Measurements from ENCODE around the gene MRPS11.
"Not testable (repeated sequence)": the region's sequence is repeated elsewhere in the genome, so short reads cannot be mapped to it uniquely, and the experiment has no call there.

Gene MRPS11

DNA sequence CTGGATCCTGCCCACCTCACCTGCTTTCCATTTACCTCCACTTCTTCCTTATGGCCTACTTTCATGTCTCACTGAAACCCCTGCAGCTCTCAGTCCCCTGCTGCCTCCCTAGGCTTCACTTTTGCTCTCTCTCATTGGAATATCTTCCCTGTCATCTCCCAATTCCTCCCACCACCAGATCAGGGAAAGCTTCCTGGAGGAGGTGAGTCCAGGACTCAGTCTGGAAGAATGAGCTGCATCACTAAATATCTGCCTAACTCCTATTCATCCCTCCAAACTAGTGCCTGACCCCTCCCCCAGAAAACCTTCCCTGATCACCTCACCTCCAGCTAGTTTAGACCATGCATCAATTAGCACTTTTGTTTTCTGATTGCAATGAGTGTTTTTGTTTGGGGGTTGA lies 37.5 kb upstream of the MRPS11 start:
- no peaks in the 10 kb centered on the region for H3K79me2 ChIP-seq (ENCODE audit: low read length)
- no peak overlapping the region for H3K27ac ChIP-seq (ENCODE audit: low read length)
- H3K36me3 ChIP-seq (replicated peaks; ENCODE audit: insufficient read depth, low read length), result no peaks in the 10 kb centered on the region
- no peaks in the 10 kb centered on the region for H3K9me2 ChIP-seq (replicated peaks; ENCODE audit: insufficient read depth, low read length)
- H3K4me1 ChIP-seq (ENCODE audit: low read length), result no peaks in the 10 kb centered on the region
- H3K27me3 ChIP-seq (replicated peaks; ENCODE audit: insufficient read depth, low read length), result no peaks in the 10 kb centered on the region
- no peak overlapping the region for H2AFZ ChIP-seq (ENCODE audit: low read length)
- H3K4me3 ChIP-seq (ENCODE audit: low read length), result no peak overlapping the region
- DNase-seq, result no peak
- no peaks in the 10 kb centered on the region for H4K20me1 ChIP-seq (ENCODE audit: insufficient read depth, low read length)
- no peak overlapping the region for H3K4me2 ChIP-seq (ENCODE audit: low read depth, low read length)
- H3F3A ChIP-seq (ENCODE audit: insufficient read depth, low read length), result no peaks in the 10 kb centered on the region
- no peak for TF ChIP-seq EZH2phosphoT487 (IDR thresholded peaks at IDR 0.05; ENCODE audit: low read length)
- H3K9me3 ChIP-seq (replicated peaks; ENCODE audit: insufficient read depth, low read length), result no peaks in the 10 kb centered on the region
- H3K9ac ChIP-seq (ENCODE audit: low read length), result no peak overlapping the region

DNA sequence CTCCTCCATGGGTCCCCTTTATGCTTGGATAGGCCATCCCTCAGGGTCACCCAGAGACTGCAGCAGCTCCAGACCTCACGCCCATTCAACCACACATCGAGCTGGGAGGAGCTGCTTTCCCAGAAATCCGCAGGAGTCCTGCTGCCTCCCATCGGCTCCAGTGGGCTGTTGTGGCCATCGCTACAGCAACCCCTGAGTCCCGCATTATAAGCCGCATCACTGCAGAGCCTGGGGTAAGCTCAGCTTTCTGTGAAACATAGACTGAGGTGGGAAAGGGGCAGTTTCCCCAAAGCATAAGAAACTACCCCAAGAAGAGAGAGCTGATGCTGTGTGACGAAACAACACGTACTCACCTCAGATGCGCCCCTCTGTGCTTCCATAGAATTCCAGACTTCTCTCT lies 36.1 kb upstream of the MRPS11 start:
- Histone ChIP-seq H3K36me3 (replicated peaks; ENCODE audit: insufficient read depth, low read length) (no peaks in the 10 kb centered on the region), H2AFZ (ENCODE audit: low read length) (no peak overlapping the region), H3K9me3 (replicated peaks; ENCODE audit: insufficient read depth, low read length) (no peaks in the 10 kb centered on the region), H3K9me2 (replicated peaks; ENCODE audit: insufficient read depth, low read length) (no peaks in the 10 kb centered on the region), H3K4me1 (ENCODE audit: low read length) (no peaks in the 10 kb centered on the region), H3K9ac (ENCODE audit: low read length) (no peak overlapping the region), H4K20me1 (ENCODE audit: insufficient read depth, low read length) (no peaks in the 10 kb centered on the region), H3K27me3 (replicated peaks; ENCODE audit: insufficient read depth, low read length) (no peaks in the 10 kb centered on the region), H3K79me2 (ENCODE audit: low read length) (no peaks in the 10 kb centered on the region), H3K4me3 (ENCODE audit: low read length) (no peak overlapping the region), H3F3A (ENCODE audit: insufficient read depth, low read length) (no peaks in the 10 kb centered on the region), H3K27ac (ENCODE audit: low read length) (no peak overlapping the region), H3K4me2 (ENCODE audit: low read depth, low read length) (no peak overlapping the region)
- no peak for DNase-seq
- TF ChIP-seq EZH2 (optimal IDR thresholded peaks at IDR 0.05; ENCODE audit: low read depth, low read length) (no peak), EZH2phosphoT487 (IDR thresholded peaks at IDR 0.05; ENCODE audit: low read length) (no peak)
- TF ChIP-seq, protein P1, sequence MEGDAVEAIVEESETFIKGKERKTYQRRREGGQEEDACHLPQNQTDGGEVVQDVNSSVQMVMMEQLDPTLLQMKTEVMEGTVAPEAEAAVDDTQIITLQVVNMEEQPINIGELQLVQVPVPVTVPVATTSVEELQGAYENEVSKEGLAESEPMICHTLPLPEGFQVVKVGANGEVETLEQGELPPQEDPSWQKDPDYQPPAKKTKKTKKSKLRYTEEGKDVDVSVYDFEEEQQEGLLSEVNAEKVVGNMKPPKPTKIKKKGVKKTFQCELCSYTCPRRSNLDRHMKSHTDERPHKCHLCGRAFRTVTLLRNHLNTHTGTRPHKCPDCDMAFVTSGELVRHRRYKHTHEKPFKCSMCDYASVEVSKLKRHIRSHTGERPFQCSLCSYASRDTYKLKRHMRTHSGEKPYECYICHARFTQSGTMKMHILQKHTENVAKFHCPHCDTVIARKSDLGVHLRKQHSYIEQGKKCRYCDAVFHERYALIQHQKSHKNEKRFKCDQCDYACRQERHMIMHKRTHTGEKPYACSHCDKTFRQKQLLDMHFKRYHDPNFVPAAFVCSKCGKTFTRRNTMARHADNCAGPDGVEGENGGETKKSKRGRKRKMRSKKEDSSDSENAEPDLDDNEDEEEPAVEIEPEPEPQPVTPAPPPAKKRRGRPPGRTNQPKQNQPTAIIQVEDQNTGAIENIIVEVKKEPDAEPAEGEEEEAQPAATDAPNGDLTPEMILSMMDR (IDR thresholded peaks at IDR 0.05; ENCODE audit: low read length), result no peak

DNA sequence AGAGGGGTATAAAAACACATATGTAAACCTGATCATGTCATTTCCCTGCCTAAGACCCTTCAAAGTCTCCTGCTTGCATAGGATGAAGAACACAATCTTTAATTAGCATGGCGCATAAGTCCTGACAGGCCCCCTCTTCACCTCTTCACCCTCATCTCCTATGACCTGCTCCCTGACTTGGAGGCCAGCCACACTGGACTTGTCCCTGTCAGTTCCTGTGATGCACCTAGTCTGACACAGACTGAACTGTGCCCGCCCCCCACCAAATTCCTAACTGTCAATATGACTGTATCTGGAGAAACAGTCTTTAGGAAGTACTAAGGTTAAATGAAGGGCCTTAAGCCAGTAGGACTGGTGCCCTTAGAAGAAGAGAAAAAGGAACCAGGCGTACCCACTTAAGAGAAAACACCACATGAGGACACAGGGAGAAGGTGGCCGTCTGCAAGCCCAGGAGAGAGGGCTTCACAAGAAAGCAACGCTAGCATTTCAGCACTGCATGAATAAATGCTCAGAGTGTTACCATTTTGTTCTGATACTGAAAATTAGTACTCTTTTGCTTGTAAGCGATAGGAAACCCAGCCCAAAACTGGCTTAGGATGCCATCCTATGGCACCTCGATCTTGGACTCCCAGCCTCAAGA lies 34.3 kb upstream of the MRPS11 start:
- H3K79me2 ChIP-seq (ENCODE audit: low read length), result no peaks in the 10 kb centered on the region
- no peaks in the 10 kb centered on the region for H3K27me3 ChIP-seq (replicated peaks; ENCODE audit: insufficient read depth, low read length)
- no peaks in the 10 kb centered on the region for H3K36me3 ChIP-seq (replicated peaks; ENCODE audit: insufficient read depth, low read length)
- H3F3A ChIP-seq (ENCODE audit: insufficient read depth, low read length), result no peaks in the 10 kb centered on the region
- H3K4me1 ChIP-seq (ENCODE audit: low read length), result no peaks in the 10 kb centered on the region
- TF ChIP-seq EZH2phosphoT487 (IDR thresholded peaks at IDR 0.05; ENCODE audit: low read length), result no peak
- no peak for TF ChIP-seq EZH2 (optimal IDR thresholded peaks at IDR 0.05; ENCODE audit: low read depth, low read length)
- TF ChIP-seq, protein P1 (IDR thresholded peaks at IDR 0.05; ENCODE audit: low read length), result no peak
- no peak overlapping the region for H2AFZ ChIP-seq (ENCODE audit: low read length)
- no peaks in the 10 kb centered on the region for H3K9me3 ChIP-seq (replicated peaks; ENCODE audit: insufficient read depth, low read length)
- no peak overlapping the region for H3K9ac ChIP-seq (ENCODE audit: low read length)
- H3K4me2 ChIP-seq (ENCODE audit: low read depth, low read length), result no peak overlapping the region
- DNase-seq, result no peak
- H4K20me1 ChIP-seq (ENCODE audit: insufficient read depth, low read length), result no peaks in the 10 kb centered on the region
- no peak overlapping the region for H3K27ac ChIP-seq (ENCODE audit: low read length)
- no peak overlapping the region for H3K4me3 ChIP-seq (ENCODE audit: low read length)
- no peaks in the 10 kb centered on the region for H3K9me2 ChIP-seq (replicated peaks; ENCODE audit: insufficient read depth, low read length)

DNA sequence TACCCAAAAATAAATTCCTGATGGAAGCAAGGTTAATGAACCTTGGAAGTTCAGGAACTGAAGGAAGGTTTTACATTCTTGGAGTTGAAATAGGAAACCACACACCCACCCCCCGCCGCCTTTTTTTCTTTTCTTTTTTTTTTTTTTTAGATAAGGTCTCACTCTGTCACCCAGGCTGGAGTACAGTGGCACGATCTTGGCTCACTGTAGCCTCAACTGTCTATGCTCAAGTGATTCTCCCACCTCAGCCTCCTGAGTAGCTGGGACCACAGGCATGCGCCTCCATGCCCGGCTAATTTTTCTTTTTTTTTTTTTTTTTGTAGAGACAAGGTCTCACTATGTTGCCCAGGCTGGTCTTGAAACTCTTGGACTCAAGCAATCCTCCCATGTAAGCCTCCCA lies 33.4 kb upstream of the MRPS11 start:
- not testable (repeated sequence) for H2AFZ ChIP-seq (ENCODE audit: low read length); H3K79me2 ChIP-seq (ENCODE audit: low read length); H3K27me3 ChIP-seq (replicated peaks; ENCODE audit: insufficient read depth, low read length); DNase-seq; H3K36me3 ChIP-seq (replicated peaks; ENCODE audit: insufficient read depth, low read length); H3K9me3 ChIP-seq (replicated peaks; ENCODE audit: insufficient read depth, low read length); H4K20me1 ChIP-seq (ENCODE audit: insufficient read depth, low read length); H3F3A ChIP-seq (ENCODE audit: insufficient read depth, low read length); H3K4me3 ChIP-seq (ENCODE audit: low read length); H3K27ac ChIP-seq (ENCODE audit: low read length); H3K4me2 ChIP-seq (ENCODE audit: low read depth, low read length); H3K4me1 ChIP-seq (ENCODE audit: low read length); H3K9ac ChIP-seq (ENCODE audit: low read length); H3K9me2 ChIP-seq (replicated peaks; ENCODE audit: insufficient read depth, low read length)
